Thyroid gland (tissue), 4 donors: ENCODE measurements around the gene SIK3.

Source experiments
- CTCF ChIP-seq, 6 experiments: fragments of 200-600 bp in 3 of 6; fragments of 450-650 bp in 3 of 6; sonication (generic) in 3 of 6; IDR thresholded peaks; one replicate each; pipeline ENCODE4 v1.5.1; 2016 to 2019; ENCODE audit warnings: antibody characterized with exemption in 6 of 6, mild to moderate bottlenecking in 2 of 6, inconsistent platforms in 1 of 6, moderate library complexity in 1 of 6
- POLR2A ChIP-seq, 2 donors: fragments of 450-650 bp; IDR thresholded peaks; one replicate each; pipeline ENCODE4 v1.6.1; 2017; ENCODE audit warnings: antibody characterized with exemption in 2 of 2, mild to moderate bottlenecking in 2 of 2, moderate library complexity in 1 of 2

DNA sequence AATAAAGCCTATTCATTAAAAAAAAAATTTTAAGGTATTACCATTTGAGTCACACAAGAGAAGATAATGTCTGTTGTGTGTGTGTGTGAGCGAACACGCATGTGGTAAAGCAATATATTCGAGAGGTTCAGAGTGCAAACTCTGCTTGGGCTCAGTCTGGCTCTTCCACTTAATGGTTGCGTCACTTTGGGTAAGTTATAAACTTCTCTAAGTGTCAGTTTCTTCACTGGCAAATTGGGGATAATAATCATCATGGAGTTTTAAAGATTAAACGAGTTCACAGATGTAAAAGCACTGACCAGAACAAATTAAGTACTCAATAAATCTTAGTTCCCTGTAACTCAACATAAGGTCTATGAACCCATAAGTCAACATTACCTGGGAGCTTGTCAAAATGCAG, 37.0 kb downstream of the SIK3 start:
- TF ChIP-seq CTCF (IDR thresholded peaks at IDR 0.05) (no peak), POLR2A (IDR thresholded peaks at IDR 0.05) (no peak)
